BLaER1 (cell line): ENCODE data around the gene FGD5.

Experiments used
- H3K27ac ChIP-seq: shearing (Covaris generic); formaldehyde crosslinking; 2 replicates; pipeline ENCODE4 v1.8.1; 2022
- H3K27me3 ChIP-seq: shearing (Covaris generic); formaldehyde crosslinking; 2 replicates; pipeline ENCODE4 v1.8.1; 2022
- H3K36me3 ChIP-seq: shearing (Covaris generic); formaldehyde crosslinking; 2 replicates; pipeline ENCODE4 v1.8.1; 2022
- H3K4me1 ChIP-seq: shearing (Covaris generic); formaldehyde crosslinking; 2 replicates; pipeline ENCODE4 v1.8.1; 2022
- H3K4me2 ChIP-seq: shearing (Covaris generic); formaldehyde crosslinking; 2 replicates; pipeline ENCODE4 v1.8.1; 2022
- H3K4me3 ChIP-seq: shearing (Covaris generic); formaldehyde crosslinking; 2 replicates; pipeline ENCODE4 v1.8.1; 2022
- H3K9ac ChIP-seq: shearing (Covaris generic); formaldehyde crosslinking; 2 replicates; pipeline ENCODE4 v1.8.1; 2022
- H3K9me3 ChIP-seq: shearing (Covaris generic); formaldehyde crosslinking; 2 replicates; pipeline ENCODE4 v1.8.1; 2022
- H4K20me1 ChIP-seq: shearing (Covaris generic); formaldehyde crosslinking; 2 replicates; pipeline ENCODE4 v1.8.1; 2022
- Cebpa-rat ChIP-seq: shearing (Covaris generic); IDR thresholded peaks from 2 replicates; pipeline ENCODE4 v1.8.1; 2022

The FGD5 gene

DNA sequence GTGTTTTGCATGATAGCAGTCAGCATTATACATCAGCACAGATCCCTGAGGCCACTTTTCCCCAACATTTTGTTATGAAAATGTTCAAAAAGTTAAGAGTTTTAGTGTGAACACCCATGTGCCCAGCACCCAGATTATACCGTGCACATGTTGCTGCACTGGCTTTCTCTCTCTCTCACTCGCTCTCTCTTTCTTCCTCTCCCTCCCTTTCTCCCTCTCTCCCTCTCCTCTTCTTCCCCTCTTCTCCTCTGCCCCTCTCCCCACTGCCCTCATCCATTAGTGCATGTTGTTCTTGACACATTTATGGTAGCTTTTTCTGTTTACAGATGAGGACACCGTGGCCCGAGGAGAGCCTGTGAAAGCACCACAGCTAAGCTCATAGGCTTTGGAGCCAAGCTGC lies 7.3 kb downstream of the FGD5 start:
- H3K4me1 ChIP-seq, result peaks cover 7% of the 10 kb centered on the region; the same call in 1 of the 2 replicates
- no peaks in the 10 kb centered on the region for H3K36me3 ChIP-seq
- H3K9me3 ChIP-seq, result no peaks in the 10 kb centered on the region
- no peak overlapping the region for H3K4me3 ChIP-seq
- no peaks in the 10 kb centered on the region for H3K27me3 ChIP-seq
- H3K4me2 ChIP-seq, result no peak overlapping the region
- no peak for TF ChIP-seq Cebpa-rat
- no peak overlapping the region for H3K9ac ChIP-seq
- no peak overlapping the region for H3K27ac ChIP-seq
- H4K20me1 ChIP-seq, result no peaks in the 10 kb centered on the region

- H3K4me2 ChIP-seq, result no peak overlapping the region
Observed at GRCh38 chr3:14827776-14828175, 9.0 kb downstream of the FGD5 start.

DNA sequence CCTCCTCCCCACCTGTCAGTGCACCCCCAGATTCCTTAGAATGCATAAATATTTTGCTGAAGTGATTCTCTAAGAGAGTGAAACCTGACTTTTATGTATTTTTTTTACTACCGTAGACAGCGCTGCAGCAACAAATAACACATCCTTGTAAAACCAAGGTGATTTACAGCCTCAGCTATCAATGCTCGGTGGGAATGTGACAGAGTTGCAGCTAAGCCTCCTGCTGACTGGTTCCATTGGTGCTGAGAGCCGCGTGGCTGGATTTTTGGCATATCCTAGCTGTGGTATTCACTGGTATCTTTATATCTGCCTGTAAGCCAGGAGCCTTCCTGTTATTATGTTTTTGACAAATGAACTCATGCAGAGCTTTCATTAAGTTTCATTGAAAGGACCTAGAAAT lies 11.0 kb downstream of the FGD5 start:
- no peaks in the 10 kb centered on the region for H3K4me1 ChIP-seq
- no peak overlapping the region for H3K27ac ChIP-seq
- H3K9me3 ChIP-seq, result no peaks in the 10 kb centered on the region
- no peak overlapping the region for H3K4me2 ChIP-seq
- no peaks in the 10 kb centered on the region for H3K36me3 ChIP-seq
- no peak for TF ChIP-seq Cebpa-rat
- H3K4me3 ChIP-seq, result no peak overlapping the region
- H3K9ac ChIP-seq, result no peak overlapping the region
- H4K20me1 ChIP-seq, result no peaks in the 10 kb centered on the region
- no peaks in the 10 kb centered on the region for H3K27me3 ChIP-seq

More at GRCh38 chr3:14827776-14828175, 9.0 kb downstream of the FGD5 start:
- no peak for TF ChIP-seq Cebpa-rat
- Histone ChIP-seq H3K4me1 (peaks cover 6% of the 10 kb centered on the region; the same call in 1 of the 2 replicates), H3K27ac (no peak overlapping the region), H3K27me3 (no peaks in the 10 kb centered on the region), H4K20me1 (no peaks in the 10 kb centered on the region), H3K36me3 (no peaks in the 10 kb centered on the region), H3K4me3 (no peak overlapping the region), H3K9me3 (no peaks in the 10 kb centered on the region), H3K9ac (no peak overlapping the region)

GRCh38 chr3:14831916-14832450 lies 13.2 kb downstream of the FGD5 start:
- Histone ChIP-seq H3K27ac (no peak overlapping the region), H3K36me3 (no peaks in the 10 kb centered on the region), H3K4me1 (no peaks in the 10 kb centered on the region), H3K9me3 (no peaks in the 10 kb centered on the region), H3K4me2 (no peak overlapping the region), H4K20me1 (no peaks in the 10 kb centered on the region), H3K4me3 (no peak overlapping the region), H3K27me3 (no peaks in the 10 kb centered on the region), H3K9ac (no peak overlapping the region)
- no peak for TF ChIP-seq Cebpa-rat

- no peak overlapping the region for H3K9ac ChIP-seq
- H3K4me2 ChIP-seq, result no peak overlapping the region
- no peak overlapping the region for H3K4me3 ChIP-seq
- no peak overlapping the region for H3K27ac ChIP-seq
- H4K20me1 ChIP-seq, result no peaks in the 10 kb centered on the region
- no peaks in the 10 kb centered on the region for H3K4me1 ChIP-seq
- no peak for TF ChIP-seq Cebpa-rat
- no peaks in the 10 kb centered on the region for H3K9me3 ChIP-seq
- H3K36me3 ChIP-seq, result no peaks in the 10 kb centered on the region
- H3K27me3 ChIP-seq, result no peaks in the 10 kb centered on the region
Observed at GRCh38 chr3:14832975-14833722, 14.4 kb downstream of the FGD5 start.

GRCh38 chr3:14834121-14834520 lies 15.4 kb downstream of the FGD5 start:
- H3K36me3 ChIP-seq, result no peaks in the 10 kb centered on the region
- no peak overlapping the region for H3K4me3 ChIP-seq
- H4K20me1 ChIP-seq, result no peaks in the 10 kb centered on the region
- H3K27ac ChIP-seq, result no peak overlapping the region
- TF ChIP-seq Cebpa-rat, result no peak
- H3K27me3 ChIP-seq, result no peaks in the 10 kb centered on the region
- no peak overlapping the region for H3K9ac ChIP-seq
- peaks cover 6% of the 10 kb centered on the region; the same call in 1 of the 2 replicates for H3K4me1 ChIP-seq
- no peak overlapping the region for H3K4me2 ChIP-seq
- H3K9me3 ChIP-seq, result no peaks in the 10 kb centered on the region

- Histone ChIP-seq H3K9ac (no peak overlapping the region), H3K4me3 (no peak overlapping the region), H3K36me3 (no peaks in the 10 kb centered on the region), H3K4me2 (no peak overlapping the region), H3K27ac (no peak overlapping the region), H3K27me3 (no peaks in the 10 kb centered on the region), H3K4me1 (peaks cover 9% of the 10 kb centered on the region; the same call in 1 of the 2 replicates), H3K9me3 (no peaks in the 10 kb centered on the region), H4K20me1 (no peaks in the 10 kb centered on the region)
- no peak for TF ChIP-seq Cebpa-rat
Observed at GRCh38 chr3:14834807-14835466, 16.2 kb downstream of the FGD5 start.

DNA sequence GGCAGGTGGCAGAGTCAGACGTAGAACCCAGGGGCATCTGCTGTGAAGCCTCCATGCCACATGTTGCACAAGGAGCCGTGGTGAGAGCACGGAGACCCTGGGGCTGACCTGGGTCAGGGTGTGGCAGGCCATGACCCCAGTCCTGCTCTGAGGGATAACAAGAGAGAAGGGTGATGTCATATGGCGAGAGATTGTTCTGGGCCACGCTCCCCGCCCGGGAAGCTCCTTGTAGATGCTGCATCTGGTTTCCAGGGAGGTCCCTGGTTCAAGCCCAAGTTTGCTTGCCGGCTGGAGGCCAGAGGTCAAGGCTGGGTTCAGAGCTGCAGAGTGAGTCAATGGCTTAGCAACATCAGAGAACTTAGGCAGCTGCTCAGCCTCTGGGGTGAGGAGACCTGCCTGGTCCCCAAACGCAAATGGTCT lies 17.3 kb downstream of the FGD5 start:
- no peaks in the 10 kb centered on the region for H3K9me3 ChIP-seq
- H3K4me1 ChIP-seq, result peaks cover 9% of the 10 kb centered on the region; the same call in 1 of the 2 replicates
- H3K27ac ChIP-seq, result no peak overlapping the region
- no peaks in the 10 kb centered on the region for H3K36me3 ChIP-seq
- H4K20me1 ChIP-seq, result no peaks in the 10 kb centered on the region
- no peak overlapping the region for H3K9ac ChIP-seq
- H3K4me2 ChIP-seq, result no peak overlapping the region
- no peak overlapping the region for H3K4me3 ChIP-seq
- no peaks in the 10 kb centered on the region for H3K27me3 ChIP-seq
- TF ChIP-seq Cebpa-rat, result no peak

- no peaks in the 10 kb centered on the region for H4K20me1 ChIP-seq
- H3K4me1 ChIP-seq, result peaks cover 9% of the 10 kb centered on the region; the same call in 1 of the 2 replicates
- no peaks in the 10 kb centered on the region for H3K9me3 ChIP-seq
- TF ChIP-seq Cebpa-rat, result no peak
- H3K27me3 ChIP-seq, result no peaks in the 10 kb centered on the region
- no peak overlapping the region for H3K4me3 ChIP-seq
- no peak overlapping the region for H3K27ac ChIP-seq
- H3K9ac ChIP-seq, result no peak overlapping the region
- H3K36me3 ChIP-seq, result no peaks in the 10 kb centered on the region
- H3K4me2 ChIP-seq, result no peak overlapping the region
Observed at GRCh38 chr3:14837186-14837877, 18.6 kb downstream of the FGD5 start.
